ENCODE data around the gene ATP8A2.

- TF ChIP-seq CTCF (conservative IDR thresholded peaks at IDR 0.05; ENCODE audit: low read depth, low read length) (no peak), FOS (IDR thresholded peaks at IDR 0.05; ENCODE audit: low read depth, low read length) (no peak), CEBPB (IDR thresholded peaks at IDR 0.05; ENCODE audit: low read depth, low read length) (no peak), MAFK (IDR thresholded peaks at IDR 0.05; ENCODE audit: low read depth, low read length) (no peak), RFX5 (IDR thresholded peaks at IDR 0.05; ENCODE audit: low read depth, low read length) (no peak), MXI1 (IDR thresholded peaks at IDR 0.05; ENCODE audit: borderline replicate concordance, low read depth, low read length) (no peak), SMC3 (IDR thresholded peaks at IDR 0.05; ENCODE audit: low read depth, low read length) (no peak), RAD21 (IDR thresholded peaks at IDR 0.05; ENCODE audit: low read length) (no peak), NFE2L2 (IDR thresholded peaks at IDR 0.05; ENCODE audit: low read depth, low read length) (no peak), USF2 (IDR thresholded peaks at IDR 0.05; ENCODE audit: low read depth, low read length) (no peak), POLR2A (IDR thresholded peaks at IDR 0.05; ENCODE audit: low read depth, low read length) (no peak), MAZ (IDR thresholded peaks at IDR 0.05; ENCODE audit: borderline replicate concordance, low read depth, low read length) (no peak), CHD1 (IDR thresholded peaks at IDR 0.05; ENCODE audit: low read depth, low read length) (no peak)
Observed at GRCh38 chr13:25746131-25746530, 374.4 kb downstream of the ATP8A2 start.
